Activated effector memory CD4-positive, alpha-beta T cell treated with Interleukin-2 at 50 U/mL for 16 hours (primary cell): ENCODE measurements around the gene RHCE.
A peak's percentile ranks its signal among the peaks of the same experiment; 100 is the strongest.
"Not testable (repeated sequence)": the region's sequence is repeated elsewhere in the genome, so short reads cannot be mapped to it uniquely, and the experiment has no call there.

Experiments
- DNase-seq: peaks from one replicate; pipeline ENCODE4 v3.0.0-alpha.2; 2020

The RHCE gene

GRCh38 chr1:25432749-25433388, 12.2 kb upstream of the RHCE start:
- no peak for DNase-seq

DNA sequence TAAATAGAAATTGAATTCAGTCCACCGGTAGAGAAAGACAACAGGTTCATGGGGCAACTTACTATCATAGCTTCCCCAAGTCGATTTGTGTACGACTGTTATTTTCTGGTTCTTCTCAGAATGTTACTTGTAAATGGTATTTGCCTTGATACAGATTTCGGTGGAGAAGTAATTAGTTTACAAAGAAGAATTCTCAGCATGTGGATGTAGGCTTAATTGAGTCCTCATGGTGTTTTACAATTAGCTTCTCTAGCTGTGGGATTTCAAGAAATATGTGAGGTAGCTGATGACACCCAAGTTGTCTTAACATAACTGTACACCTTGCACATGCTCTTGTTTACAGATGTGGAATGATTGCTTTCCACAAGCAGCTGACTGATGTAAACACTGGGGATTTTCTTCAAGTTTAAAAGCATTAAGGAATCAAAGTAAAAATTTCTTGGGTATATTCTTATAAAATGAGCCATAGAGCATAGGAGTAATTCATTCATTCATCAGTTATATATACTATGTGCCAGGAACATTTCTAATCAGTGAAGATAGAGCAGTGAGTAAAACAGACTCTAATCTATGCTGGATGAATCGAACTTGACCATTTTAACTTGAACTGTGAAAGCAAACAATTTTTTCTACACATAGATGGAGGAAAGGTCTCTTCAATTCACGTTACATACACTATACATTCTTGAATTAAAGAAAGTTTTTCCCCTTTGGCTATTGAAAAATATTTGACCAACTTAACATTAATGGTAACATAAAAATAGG, 11.5 kb upstream of the RHCE start:
- no peak for DNase-seq

GRCh38 chr1:25430967-25431881, 10.6 kb upstream of the RHCE start:
- DNase-seq: no peak

DNA sequence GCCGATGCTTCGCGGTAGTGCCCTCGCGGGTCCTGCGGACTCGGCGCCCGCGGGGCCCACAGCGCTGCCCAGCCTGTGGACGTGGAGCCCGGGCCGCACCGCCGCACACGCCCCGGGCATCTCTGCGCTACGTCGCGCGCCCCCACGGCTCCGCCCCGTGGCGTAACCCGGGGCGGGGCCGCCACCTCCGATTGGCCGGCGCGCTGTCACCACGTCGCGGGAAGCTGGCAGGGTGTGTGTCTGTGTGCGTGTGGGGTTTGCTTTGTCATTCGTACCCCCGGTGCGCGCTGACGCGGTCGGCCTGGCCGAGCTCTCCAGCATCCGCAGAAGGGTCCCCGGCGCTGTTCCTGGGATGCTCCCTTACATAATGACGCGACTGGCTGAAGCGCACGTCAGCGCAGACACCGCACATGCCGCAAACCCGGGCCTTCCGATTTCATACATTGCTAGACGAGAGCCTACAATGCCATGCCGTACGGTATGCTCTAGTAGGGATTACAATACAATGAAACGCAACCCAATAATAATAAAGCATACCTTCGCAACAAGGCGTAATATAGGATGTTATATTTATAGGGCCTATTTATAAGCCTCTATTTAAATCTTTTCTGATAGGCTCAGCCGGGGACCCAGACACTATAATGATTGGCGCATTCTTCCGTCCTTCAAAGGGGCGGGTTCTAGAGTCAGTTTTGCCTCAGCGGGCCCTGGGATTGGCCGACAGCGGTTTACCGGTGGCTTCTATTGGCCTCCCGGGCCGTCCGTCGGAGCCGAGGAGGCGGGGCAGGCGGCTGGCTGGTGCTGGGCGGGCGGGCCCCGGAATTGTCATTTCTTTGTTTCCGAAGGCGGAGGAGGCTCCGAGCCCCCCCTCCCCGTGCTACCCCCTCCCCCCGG, 9.7 kb upstream of the RHCE start, which contains the start of gene MACO1:
TSS of gene MACO1 (plus strand) at position 825 of the 894 bp plus-strand sequence. CDS start 202 bp downstream, outside the sequence.
- peak; percentile 97 for DNase-seq

DNA sequence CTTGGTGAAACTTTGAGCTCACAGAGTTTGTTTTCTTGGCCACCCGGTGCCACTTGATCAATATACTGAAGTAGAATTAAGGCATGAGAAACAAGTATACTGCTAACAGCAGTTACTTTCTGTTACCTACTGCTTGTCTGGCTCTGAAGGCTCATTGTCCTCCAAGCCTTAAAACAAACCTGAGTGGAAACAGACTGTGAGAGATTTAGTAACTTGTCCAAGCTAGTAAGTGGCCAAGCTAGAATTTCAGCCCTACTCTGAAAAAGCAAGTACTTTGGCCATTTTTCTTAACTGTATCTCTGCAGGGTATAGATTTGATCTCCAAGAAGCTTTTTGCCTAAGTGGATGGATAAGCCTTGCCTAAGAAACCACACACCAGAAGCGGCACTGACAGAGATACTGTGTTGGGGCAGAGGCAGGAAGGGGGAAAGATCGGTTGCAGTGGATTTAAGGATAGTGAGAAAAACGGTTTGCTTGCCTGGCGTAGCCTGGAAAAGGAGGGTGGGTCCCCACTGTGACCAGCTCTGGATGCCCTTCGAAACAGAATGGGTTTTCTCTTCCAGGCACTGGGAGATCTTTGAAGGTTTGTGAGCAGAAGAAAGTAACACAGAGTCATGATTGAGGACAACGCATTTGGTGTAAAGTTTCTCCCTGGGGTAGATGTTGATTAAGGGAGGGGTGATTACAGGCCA, 8.0 kb upstream of the RHCE start:
- DNase-seq: no peak

DNA sequence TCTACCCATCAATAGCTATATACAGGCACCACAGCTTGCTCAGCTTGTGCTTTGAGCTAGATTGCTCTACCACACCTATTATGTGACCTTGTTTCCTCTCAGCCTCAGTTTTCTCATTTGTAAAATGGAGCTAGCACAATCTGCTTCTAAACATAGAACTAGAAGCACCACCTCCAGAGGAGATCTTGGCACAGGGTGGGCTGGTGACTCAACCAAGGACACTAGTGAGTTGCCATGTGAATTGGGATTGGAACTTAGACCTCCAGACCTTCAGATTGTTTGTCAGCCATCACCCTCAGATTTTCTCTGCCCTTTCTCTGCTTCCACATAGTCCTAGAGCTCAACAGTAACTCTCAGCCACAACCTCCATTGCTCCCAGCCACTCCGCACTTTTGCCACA, 7.1 kb upstream of the RHCE start:
- no peak for DNase-seq

- no peak for DNase-seq
These were observed 4.8 kb upstream of the RHCE start for GRCh38 chr1:25425098-25426085.

GRCh38 chr1:25423206-25423605, 2.6 kb upstream of the RHCE start:
- DNase-seq: not testable (repeated sequence)

DNA sequence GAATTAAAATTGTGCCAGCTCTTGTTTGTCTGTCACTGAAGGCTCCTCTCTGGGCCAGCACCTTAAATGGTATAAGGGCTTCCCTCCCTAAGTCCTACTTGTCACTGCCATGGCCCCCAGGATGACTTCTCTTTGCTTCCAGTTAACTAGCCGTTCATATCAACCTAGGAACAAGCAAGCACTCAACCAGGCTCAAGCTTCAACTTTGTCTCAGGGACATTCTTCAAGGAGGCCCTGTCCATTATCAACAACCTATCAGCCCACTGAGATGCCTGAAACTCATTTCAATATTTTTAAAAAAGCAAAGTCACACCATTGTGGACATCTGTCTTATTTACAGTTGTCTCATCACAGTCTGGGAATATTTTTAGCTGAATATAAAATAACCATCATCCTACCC, 1.3 kb downstream of the RHCE start:
- not testable (repeated sequence) for DNase-seq

- not testable (repeated sequence) for DNase-seq
These were observed 3.3 kb downstream of the RHCE start for GRCh38 chr1:25417280-25417679.

GRCh38 chr1:25414578-25414977, 6.0 kb downstream of the RHCE start:
- not testable (repeated sequence) for DNase-seq

GRCh38 chr1:25414157-25414556, 6.5 kb downstream of the RHCE start:
- DNase-seq: not testable (repeated sequence)

DNA sequence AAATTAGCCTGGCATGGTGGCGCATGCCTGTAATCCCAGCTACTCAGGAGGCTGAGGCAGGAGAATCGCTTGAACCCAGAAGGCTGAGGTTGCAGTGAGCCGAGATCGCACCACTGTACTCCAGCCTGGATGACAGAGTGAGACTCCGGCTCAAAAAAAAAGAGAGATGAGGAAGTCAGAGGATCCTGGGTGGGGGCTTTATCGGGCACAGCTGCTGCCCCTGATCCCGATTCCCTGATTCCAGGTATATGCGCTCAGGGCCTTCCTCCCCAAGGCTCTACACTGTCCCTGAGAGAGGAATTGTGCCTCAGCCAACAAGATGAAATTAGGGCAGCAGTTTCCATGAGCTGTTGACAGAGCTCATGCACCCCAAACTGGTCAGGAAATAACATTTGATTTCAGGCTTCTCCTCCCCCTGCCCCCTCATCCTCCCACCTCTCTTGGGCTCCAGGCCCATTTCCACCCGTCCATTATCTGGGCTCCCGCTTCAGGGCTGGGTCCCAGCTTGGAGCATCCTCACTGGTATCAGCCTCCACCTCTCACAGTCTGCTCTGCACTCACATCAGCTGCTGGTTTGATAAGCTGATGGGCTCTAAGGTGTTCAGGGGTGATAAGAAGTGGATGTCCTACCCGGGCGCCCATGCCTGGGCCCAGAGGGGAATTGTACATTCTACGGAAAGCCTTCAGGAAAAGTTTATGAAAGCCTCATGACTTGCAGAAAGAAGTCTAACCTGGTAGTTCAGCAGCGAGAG, 7.6 kb downstream of the RHCE start:
- not testable (repeated sequence) for DNase-seq

DNA sequence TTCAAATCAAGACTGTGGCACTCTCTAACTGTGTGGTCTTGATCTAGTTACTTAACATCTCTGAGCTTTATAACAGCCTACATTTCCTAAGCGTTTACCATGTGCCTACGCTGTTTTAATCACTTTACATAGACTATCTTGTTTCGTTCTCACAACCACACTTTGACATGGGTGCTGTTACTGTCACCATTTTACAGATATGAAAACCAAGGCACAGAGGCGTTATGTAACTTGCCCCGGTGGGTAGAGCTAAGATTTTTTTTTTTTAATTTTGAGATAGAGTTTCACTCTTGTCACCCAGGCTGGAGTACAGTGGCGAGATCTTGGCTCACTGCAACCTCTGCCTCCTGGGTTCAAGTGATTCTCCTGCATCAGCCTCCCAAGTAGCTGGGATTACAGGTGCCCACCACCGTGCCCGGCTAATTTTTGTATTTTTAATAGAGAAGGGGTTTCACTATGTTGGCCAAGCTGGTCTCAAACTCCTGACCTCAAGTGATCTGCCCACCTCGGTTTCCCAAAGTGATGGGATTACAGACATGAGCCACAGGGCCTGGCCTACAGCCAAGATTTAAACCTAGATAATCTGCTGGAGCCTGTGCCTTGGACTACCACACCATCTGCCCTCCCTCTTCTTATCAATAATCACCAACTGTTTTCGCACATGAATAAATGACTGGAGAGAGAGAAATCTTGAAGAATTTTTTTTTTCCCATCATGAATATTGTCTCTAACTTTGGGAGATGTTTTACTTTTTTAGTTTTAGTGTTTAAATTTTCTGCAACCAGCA, 10.8 kb downstream of the RHCE start:
- not testable (repeated sequence) for DNase-seq

DNA sequence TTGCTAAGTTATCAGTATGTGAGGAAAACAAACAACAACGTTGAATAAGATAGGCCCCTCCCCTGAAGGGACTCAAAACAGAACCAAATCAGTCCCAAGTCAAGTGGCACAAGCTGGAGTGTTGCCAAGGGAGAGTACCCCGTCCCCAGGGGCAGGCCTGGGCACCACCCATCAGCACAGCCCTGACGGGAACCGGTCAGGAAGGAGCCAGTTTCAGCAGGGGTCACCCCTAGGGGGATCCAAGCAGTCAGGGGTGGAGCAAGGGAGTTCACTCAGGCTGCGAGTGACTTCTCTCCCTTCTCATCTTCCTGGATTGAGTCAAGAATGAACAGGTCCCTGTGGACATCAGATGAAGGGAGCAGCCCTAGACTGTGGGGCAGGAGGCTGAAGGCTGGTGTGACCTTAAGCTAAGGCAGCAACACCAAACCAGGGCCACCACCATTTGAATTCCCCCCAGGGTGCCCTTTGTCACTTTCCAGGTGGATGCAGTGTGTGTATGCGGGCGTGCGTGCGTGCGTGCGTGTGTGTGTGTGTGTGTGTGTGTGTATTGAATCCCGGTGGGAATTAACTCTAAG, 14.8 kb downstream of the RHCE start:
- not testable (repeated sequence) for DNase-seq

GRCh38 chr1:25402947-25403803, 17.4 kb downstream of the RHCE start:
- DNase-seq: not testable (repeated sequence)

DNA sequence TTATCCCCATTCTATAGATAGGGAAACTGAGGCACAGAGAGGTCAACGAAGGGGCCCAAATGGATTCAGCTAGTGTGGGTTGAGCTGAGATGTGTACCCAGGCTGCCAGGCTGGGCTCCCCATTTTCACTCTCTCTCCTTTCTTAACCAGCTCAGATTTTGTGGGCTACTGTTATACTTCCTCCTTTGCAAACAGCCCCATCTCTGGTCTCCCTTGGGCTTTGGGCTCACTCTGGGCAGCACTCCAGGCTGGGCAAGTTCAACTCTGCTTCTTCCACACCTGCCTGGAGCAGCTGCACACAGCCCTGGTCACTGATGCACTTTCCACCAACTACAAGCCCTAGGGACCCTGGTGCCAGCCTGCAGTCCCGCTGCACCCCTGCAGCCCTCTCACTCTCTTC, 22.5 kb downstream of the RHCE start:
- DNase-seq: not testable (repeated sequence)
